WTC11 (cell line): ENCODE data around the gene ZSCAN10. TPM values are rescaled to one million over a fixed set of nuclear protein-coding genes. Genes with fewer than 3 reads are reported as not detected.
A peak's percentile ranks its signal among the peaks of the same experiment; 100 is the strongest.

Experiments used
- ATAC-seq: fragments of 200-7000 bp; cut with Tn5 transposase; 2 replicates; pipeline ENCODE4 v1.10.0; 2021; ENCODE audit warnings: mild to moderate bottlenecking, moderate library complexity
- CTCF ChIA-PET: fragments of 300-600 bp; sonication (Branson Sonifier 250); formaldehyde crosslinking; loops from one replicate; lab custom pipeline; 2021; ENCODE audit warnings: antibody characterized with exemption; lab: Charles Lee
- POLR2A ChIA-PET: fragments of 350-600 bp; sonication (Branson Sonifier 250); formaldehyde crosslinking; loops from one replicate; lab custom pipeline; 2021; ENCODE audit warnings: antibody characterized with exemption; lab: Charles Lee
- DNase-seq: peaks from one replicate; pipeline ENCODE4 v3.0.0; 2021; ENCODE audit warnings: low spot score
- H3K27ac Mint-ChIP-seq: 2 replicates; pipeline ENCODE4 v1.8.0; 2021; ENCODE audit warnings: mixed read lengths
- H3K27me3 Mint-ChIP-seq: 2 replicates; pipeline ENCODE4 v1.8.0; 2021; ENCODE audit warnings: low read depth, mild to moderate bottlenecking, moderate library complexity, mixed read lengths
- H3K36me3 Mint-ChIP-seq: 2 replicates; pipeline ENCODE4 v1.8.0; 2021; ENCODE audit warnings: mixed read lengths
- H3K4me1 Mint-ChIP-seq: 2 replicates; pipeline ENCODE4 v1.8.0; 2022; ENCODE audit warnings: mixed read lengths
- H3K4me3 Mint-ChIP-seq: 2 replicates; pipeline ENCODE4 v1.8.0; 2021; ENCODE audit warnings: mild to moderate bottlenecking, moderate library complexity, mixed read lengths
- H3K9me3 Mint-ChIP-seq: 2 replicates; pipeline ENCODE4 v1.8.0; 2021; ENCODE audit warnings: mixed read lengths
- ATF3 ChIP-seq: sonication (generic); formaldehyde crosslinking; conservative IDR thresholded peaks from 2 replicates; pipeline ENCODE4 v1.8.1; 2022; ENCODE audit warnings: mild to moderate bottlenecking, missing genetic modification reagents
- E2F1 ChIP-seq: sonication (generic); formaldehyde crosslinking; IDR thresholded peaks from 2 replicates; pipeline ENCODE4 v1.8.0; 2022; ENCODE audit warnings: mild to moderate bottlenecking, missing genetic modification reagents
- ELF4 ChIP-seq: sonication (generic); formaldehyde crosslinking; IDR thresholded peaks from 2 replicates; pipeline ENCODE4 v1.8.1; 2022; ENCODE audit warnings: low read depth, mild to moderate bottlenecking, moderate library complexity, missing genetic modification reagents
- FOXJ3 ChIP-seq: sonication (generic); formaldehyde crosslinking; IDR thresholded peaks from 2 replicates; pipeline ENCODE4 v1.9.0; 2021; ENCODE audit warnings: missing genetic modification reagents, mild to moderate bottlenecking, borderline replicate concordance
- HMGA2 ChIP-seq: fragments of 250-450 bp; sonication (Bioruptor Pico); IDR thresholded peaks from 2 replicates; pipeline ENCODE4 v1.4.0; 2021; ENCODE audit warnings: mild to moderate bottlenecking, moderate library complexity
- SMAD3 ChIP-seq: sonication (generic); formaldehyde crosslinking; IDR thresholded peaks from 2 replicates; pipeline ENCODE4 v1.8.0; 2022; ENCODE audit warnings: missing genetic modification reagents, mild to moderate bottlenecking, borderline replicate concordance
- SOX15 ChIP-seq: fragments of 250-450 bp; sonication (Bioruptor Pico); IDR thresholded peaks from 2 replicates; pipeline ENCODE4 v1.9.0; 2021; ENCODE audit warnings: mild to moderate bottlenecking
- USF2 ChIP-seq: sonication (generic); formaldehyde crosslinking; IDR thresholded peaks from 2 replicates; pipeline ENCODE4 v1.8.1; 2023; ENCODE audit warnings: mild to moderate bottlenecking, missing genetic modification reagents, moderate library complexity
- ZNF263 ChIP-seq: sonication (generic); formaldehyde crosslinking; IDR thresholded peaks from 2 replicates; pipeline ENCODE4 v1.8.1; 2022; ENCODE audit warnings: low read depth, mild to moderate bottlenecking, moderate library complexity, missing genetic modification reagents
- ZNF281 ChIP-seq: sonication (generic); formaldehyde crosslinking; IDR thresholded peaks from 2 replicates; pipeline ENCODE4 v1.8.0; 2023; ENCODE audit warnings: mild to moderate bottlenecking, missing genetic modification reagents
- ZNF425 ChIP-seq: fragments of 250-450 bp; sonication (Bioruptor Pico); conservative IDR thresholded peaks from 2 replicates; pipeline ENCODE4 v1.9.0; 2021; ENCODE audit warnings: mild to moderate bottlenecking
- ZSCAN18 ChIP-seq: fragments of 250-450 bp; sonication (Bioruptor Pico); IDR thresholded peaks from 2 replicates; pipeline ENCODE4 v2.1.2; 2022; ENCODE audit warnings: mild to moderate bottlenecking, moderate library complexity
- total RNA-seq: library from RNA; stranded (reverse); gene quantifications from 3 replicates; pipeline ENCODE4 v1.2.3, GENCODE V29; 2021
- TF ChIP-seq, protein P1 (sequence below): sonication (generic); formaldehyde crosslinking; IDR thresholded peaks from 2 replicates; pipeline ENCODE4 v1.8.1; 2022; ENCODE audit warnings: mild to moderate bottlenecking, moderate library complexity, missing genetic modification reagents
- TF ChIP-seq, protein P2 (sequence below): sonication (generic); formaldehyde crosslinking; IDR thresholded peaks from 2 replicates; pipeline ENCODE4 v1.8.0; 2023; ENCODE audit warnings: missing genetic modification reagents, mild to moderate bottlenecking, borderline replicate concordance

ZSCAN10 gene
- total RNA-seq, 1 experiment from 2014 or later: 263 TPM

GRCh38 chr16:3119701-3120408 lies 20.8 kb upstream of the ZSCAN10 start:
- Mint-ChIP-seq H3K4me3 (no peak overlapping the region), H3K9me3 (no peaks in the 10 kb centered on the region), H3K27ac (peak overlapping the region; percentile 32; the same call in 1 of the 2 replicates), H3K27me3 (no peaks in the 10 kb centered on the region), H3K36me3 (peaks cover 26% of the 10 kb centered on the region), H3K4me1 (peaks cover 14% of the 10 kb centered on the region)
- ATAC-seq (no peak), DNase-seq (no peak)
- CTCF ChIA-PET: interaction anchor here (0.6 to 4.7 kb wide), 10 partner anchors 10 to 245 kb away, joined by 3 to 23 read pairs (median 4); partner anchors contain the start of gene ZNF213
- POLR2A ChIA-PET: interaction anchor here (0.6 to 1.0 kb wide), 2 partner anchors 14 to 22 kb away, joined by 3 to 4 read pairs; no protein-coding TSS in a partner anchor
- TF ChIP-seq ZNF281 (no peak), USF2 (CRISPR knock-in tag) (no peak), HMGA2 (CRISPR knock-in tag) (no peak), ZNF263 (CRISPR knock-in tag) (no peak), SOX15 (CRISPR knock-in tag) (no peak), E2F1 (CRISPR knock-in tag) (no peak), SMAD3 (CRISPR knock-in tag) (no peak)
- TF ChIP-seq, protein P1, sequence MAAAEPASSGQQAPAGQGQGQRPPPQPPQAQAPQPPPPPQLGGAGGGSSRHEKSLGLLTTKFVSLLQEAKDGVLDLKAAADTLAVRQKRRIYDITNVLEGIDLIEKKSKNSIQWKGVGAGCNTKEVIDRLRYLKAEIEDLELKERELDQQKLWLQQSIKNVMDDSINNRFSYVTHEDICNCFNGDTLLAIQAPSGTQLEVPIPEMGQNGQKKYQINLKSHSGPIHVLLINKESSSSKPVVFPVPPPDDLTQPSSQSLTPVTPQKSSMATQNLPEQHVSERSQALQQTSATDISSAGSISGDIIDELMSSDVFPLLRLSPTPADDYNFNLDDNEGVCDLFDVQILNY (CRISPR knock-in tag): no peak
- TF ChIP-seq, protein P2, sequence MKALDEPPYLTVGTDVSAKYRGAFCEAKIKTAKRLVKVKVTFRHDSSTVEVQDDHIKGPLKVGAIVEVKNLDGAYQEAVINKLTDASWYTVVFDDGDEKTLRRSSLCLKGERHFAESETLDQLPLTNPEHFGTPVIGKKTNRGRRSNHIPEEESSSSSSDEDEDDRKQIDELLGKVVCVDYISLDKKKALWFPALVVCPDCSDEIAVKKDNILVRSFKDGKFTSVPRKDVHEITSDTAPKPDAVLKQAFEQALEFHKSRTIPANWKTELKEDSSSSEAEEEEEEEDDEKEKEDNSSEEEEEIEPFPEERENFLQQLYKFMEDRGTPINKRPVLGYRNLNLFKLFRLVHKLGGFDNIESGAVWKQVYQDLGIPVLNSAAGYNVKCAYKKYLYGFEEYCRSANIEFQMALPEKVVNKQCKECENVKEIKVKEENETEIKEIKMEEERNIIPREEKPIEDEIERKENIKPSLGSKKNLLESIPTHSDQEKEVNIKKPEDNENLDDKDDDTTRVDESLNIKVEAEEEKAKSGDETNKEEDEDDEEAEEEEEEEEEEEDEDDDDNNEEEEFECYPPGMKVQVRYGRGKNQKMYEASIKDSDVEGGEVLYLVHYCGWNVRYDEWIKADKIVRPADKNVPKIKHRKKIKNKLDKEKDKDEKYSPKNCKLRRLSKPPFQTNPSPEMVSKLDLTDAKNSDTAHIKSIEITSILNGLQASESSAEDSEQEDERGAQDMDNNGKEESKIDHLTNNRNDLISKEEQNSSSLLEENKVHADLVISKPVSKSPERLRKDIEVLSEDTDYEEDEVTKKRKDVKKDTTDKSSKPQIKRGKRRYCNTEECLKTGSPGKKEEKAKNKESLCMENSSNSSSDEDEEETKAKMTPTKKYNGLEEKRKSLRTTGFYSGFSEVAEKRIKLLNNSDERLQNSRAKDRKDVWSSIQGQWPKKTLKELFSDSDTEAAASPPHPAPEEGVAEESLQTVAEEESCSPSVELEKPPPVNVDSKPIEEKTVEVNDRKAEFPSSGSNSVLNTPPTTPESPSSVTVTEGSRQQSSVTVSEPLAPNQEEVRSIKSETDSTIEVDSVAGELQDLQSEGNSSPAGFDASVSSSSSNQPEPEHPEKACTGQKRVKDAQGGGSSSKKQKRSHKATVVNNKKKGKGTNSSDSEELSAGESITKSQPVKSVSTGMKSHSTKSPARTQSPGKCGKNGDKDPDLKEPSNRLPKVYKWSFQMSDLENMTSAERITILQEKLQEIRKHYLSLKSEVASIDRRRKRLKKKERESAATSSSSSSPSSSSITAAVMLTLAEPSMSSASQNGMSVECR (CRISPR knock-in tag): no peak

DNA sequence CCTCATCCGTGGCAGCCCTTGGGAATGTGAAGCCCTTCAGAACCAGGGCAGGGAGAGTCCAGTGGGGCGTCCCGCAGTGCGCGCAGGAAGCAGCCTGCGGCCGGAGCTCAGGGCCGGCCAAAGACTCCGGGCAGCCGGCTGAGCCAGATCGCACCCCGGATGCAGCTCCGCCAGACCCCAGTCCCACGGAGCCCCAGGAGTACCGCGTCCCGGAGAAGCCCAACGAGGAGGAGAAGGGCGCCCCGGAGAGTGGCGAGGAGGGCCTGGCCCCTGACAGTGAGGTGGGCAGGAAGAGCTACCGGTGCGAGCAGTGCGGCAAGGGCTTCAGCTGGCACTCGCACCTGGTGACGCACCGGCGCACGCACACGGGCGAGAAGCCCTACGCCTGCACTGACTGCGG lies 20.2 kb upstream of the ZSCAN10 start:
- Mint-ChIP-seq H3K9me3 (no peaks in the 10 kb centered on the region), H3K4me1 (peaks cover 17% of the 10 kb centered on the region), H3K36me3 (peaks cover 26% of the 10 kb centered on the region), H3K27me3 (no peaks in the 10 kb centered on the region), H3K4me3 (no peak overlapping the region), H3K27ac (peak overlapping the region; percentile 32; the same call in 1 of the 2 replicates)
- ChIA-PET POLR2A (interaction anchor here (1.0 kb wide), 1 partner anchor 21 kb away, joined by 4 read pairs; no protein-coding TSS in a partner anchor), CTCF (interaction anchor here (0.9 to 4.7 kb wide), 7 partner anchors 11 to 91 kb away, joined by 3 to 23 read pairs (median 5); partner anchors contain the start of gene ZNF213)
- ATAC-seq: no peak
- DNase-seq: no peak
- TF ChIP-seq ZSCAN18 (CRISPR knock-in tag) (no peak), ELF4 (no peak), ZNF425 (no peak), ATF3 (CRISPR knock-in tag) (no peak), FOXJ3 (CRISPR knock-in tag) (no peak), ZNF281 (no peak), SMAD3 (CRISPR knock-in tag) (no peak)
